ENCODE results near the gene CDK15.

Gene CDK15

GRCh38 chr2:201928363-201928762 is 122.0 kb downstream of the CDK15 start:
- no peak overlapping the region for H2AFZ ChIP-seq

GRCh38 chr2:201929281-201930026 is 123.1 kb downstream of the CDK15 start:
- no peaks in the 10 kb centered on the region for H3K9me3 ChIP-seq (ENCODE audit: control insufficient read depth, low read length)
- H3K4me3 ChIP-seq (ENCODE audit: low read depth, low read length) = no peak overlapping the region
- no peak overlapping the region for H2AFZ ChIP-seq
- no peaks in the 10 kb centered on the region for H3K4me1 ChIP-seq
- H3K9ac ChIP-seq = no peak overlapping the region
- TF ChIP-seq, protein P1, sequence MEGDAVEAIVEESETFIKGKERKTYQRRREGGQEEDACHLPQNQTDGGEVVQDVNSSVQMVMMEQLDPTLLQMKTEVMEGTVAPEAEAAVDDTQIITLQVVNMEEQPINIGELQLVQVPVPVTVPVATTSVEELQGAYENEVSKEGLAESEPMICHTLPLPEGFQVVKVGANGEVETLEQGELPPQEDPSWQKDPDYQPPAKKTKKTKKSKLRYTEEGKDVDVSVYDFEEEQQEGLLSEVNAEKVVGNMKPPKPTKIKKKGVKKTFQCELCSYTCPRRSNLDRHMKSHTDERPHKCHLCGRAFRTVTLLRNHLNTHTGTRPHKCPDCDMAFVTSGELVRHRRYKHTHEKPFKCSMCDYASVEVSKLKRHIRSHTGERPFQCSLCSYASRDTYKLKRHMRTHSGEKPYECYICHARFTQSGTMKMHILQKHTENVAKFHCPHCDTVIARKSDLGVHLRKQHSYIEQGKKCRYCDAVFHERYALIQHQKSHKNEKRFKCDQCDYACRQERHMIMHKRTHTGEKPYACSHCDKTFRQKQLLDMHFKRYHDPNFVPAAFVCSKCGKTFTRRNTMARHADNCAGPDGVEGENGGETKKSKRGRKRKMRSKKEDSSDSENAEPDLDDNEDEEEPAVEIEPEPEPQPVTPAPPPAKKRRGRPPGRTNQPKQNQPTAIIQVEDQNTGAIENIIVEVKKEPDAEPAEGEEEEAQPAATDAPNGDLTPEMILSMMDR (IDR thresholded peaks at IDR 0.05) = no peak
- H3K27me3 ChIP-seq (ENCODE audit: control insufficient read depth, insufficient read depth, low read length) = no peaks in the 10 kb centered on the region
- H3K4me2 ChIP-seq (ENCODE audit: low read length) = no peak overlapping the region
- no peak overlapping the region for H3K27ac ChIP-seq
- no peaks in the 10 kb centered on the region for H3K79me2 ChIP-seq
- H3K36me3 ChIP-seq (ENCODE audit: control insufficient read depth, insufficient read depth, low read length) = no peaks in the 10 kb centered on the region

More at GRCh38 chr2:201928363-201928762, 122.0 kb downstream of the CDK15 start:
- H3K4me1 ChIP-seq = no peaks in the 10 kb centered on the region
- no peaks in the 10 kb centered on the region for H3K36me3 ChIP-seq (ENCODE audit: control insufficient read depth, insufficient read depth, low read length)
- TF ChIP-seq, protein P1 (IDR thresholded peaks at IDR 0.05) = no peak
- H3K27ac ChIP-seq = no peak overlapping the region
- no peaks in the 10 kb centered on the region for H3K79me2 ChIP-seq
- H3K9ac ChIP-seq = no peak overlapping the region
- H3K9me3 ChIP-seq (ENCODE audit: control insufficient read depth, low read length) = no peaks in the 10 kb centered on the region
- no peaks in the 10 kb centered on the region for H3K27me3 ChIP-seq (ENCODE audit: control insufficient read depth, insufficient read depth, low read length)
- H3K4me3 ChIP-seq (ENCODE audit: low read depth, low read length) = no peak overlapping the region
- no peak overlapping the region for H3K4me2 ChIP-seq (ENCODE audit: low read length)

- Histone ChIP-seq H3K4me1 (no peaks in the 10 kb centered on the region), H3K4me3 (ENCODE audit: low read depth, low read length) (no peak overlapping the region), H3K4me2 (ENCODE audit: low read length) (no peak overlapping the region), H3K9ac (no peak overlapping the region), H2AFZ (no peak overlapping the region), H3K79me2 (no peaks in the 10 kb centered on the region), H3K27me3 (ENCODE audit: control insufficient read depth, insufficient read depth, low read length) (no peaks in the 10 kb centered on the region), H3K27ac (no peak overlapping the region), H3K9me3 (ENCODE audit: control insufficient read depth, low read length) (no peaks in the 10 kb centered on the region), H3K36me3 (ENCODE audit: control insufficient read depth, insufficient read depth, low read length) (no peaks in the 10 kb centered on the region)
- TF ChIP-seq, protein P1 (IDR thresholded peaks at IDR 0.05) = no peak
Observed at GRCh38 chr2:201930043-201930442, 123.7 kb downstream of the CDK15 start.

- no peak overlapping the region for H3K27ac ChIP-seq
- no peak overlapping the region for H2AFZ ChIP-seq
- no peak overlapping the region for H3K4me2 ChIP-seq (ENCODE audit: low read length)
- no peaks in the 10 kb centered on the region for H3K9me3 ChIP-seq (ENCODE audit: control insufficient read depth, low read length)
- TF ChIP-seq, protein P1 (IDR thresholded peaks at IDR 0.05) = no peak
- H3K27me3 ChIP-seq (ENCODE audit: control insufficient read depth, insufficient read depth, low read length) = no peaks in the 10 kb centered on the region
- no peaks in the 10 kb centered on the region for H3K4me1 ChIP-seq
- no peak overlapping the region for H3K4me3 ChIP-seq (ENCODE audit: low read depth, low read length)
- H3K79me2 ChIP-seq = no peaks in the 10 kb centered on the region
- H3K36me3 ChIP-seq (ENCODE audit: control insufficient read depth, insufficient read depth, low read length) = no peaks in the 10 kb centered on the region
- H3K9ac ChIP-seq = no peak overlapping the region
Observed at GRCh38 chr2:201930831-201931230, 124.5 kb downstream of the CDK15 start.

- no peak overlapping the region for H3K4me2 ChIP-seq (ENCODE audit: low read length)
- H3K9ac ChIP-seq = no peak overlapping the region
- H2AFZ ChIP-seq = no peak overlapping the region
Observed at GRCh38 chr2:201931475-201931874, 125.1 kb downstream of the CDK15 start.

More at GRCh38 chr2:201931475-201931874, 125.1 kb downstream of the CDK15 start:
- H3K4me1 ChIP-seq = no peaks in the 10 kb centered on the region
- no peaks in the 10 kb centered on the region for H3K79me2 ChIP-seq
- TF ChIP-seq, protein P1 (IDR thresholded peaks at IDR 0.05) = no peak
- H3K4me3 ChIP-seq (ENCODE audit: low read depth, low read length) = no peak overlapping the region
- no peaks in the 10 kb centered on the region for H3K9me3 ChIP-seq (ENCODE audit: control insufficient read depth, low read length)
- H3K36me3 ChIP-seq (ENCODE audit: control insufficient read depth, insufficient read depth, low read length) = no peaks in the 10 kb centered on the region
- H3K27me3 ChIP-seq (ENCODE audit: control insufficient read depth, insufficient read depth, low read length) = no peaks in the 10 kb centered on the region
- no peak overlapping the region for H3K27ac ChIP-seq

Data from parathyroid adenoma (tissue), 2 donors.